K562 (cell line): ENCODE data around the gene IRF2BP1. TPM values are rescaled to one million over a fixed set of nuclear protein-coding genes. Genes with fewer than 3 reads are reported as not detected.

Experiments
- ATAC-seq: fragments of 200-7000 bp; cut with Tn5 transposase; 3 replicates; pipeline ENCODE4 v1.9.1; 2020; ENCODE audit warnings: moderate library complexity
- BruUV-seq: library from RNA; stranded (reverse); fragments of 400-500 nt; replicated peaks from 2 replicates; lab custom pipeline; 2021; lab: Mats Ljungman, UMichigan
- CTCF ChIA-PET: fragments of 300-600 bp; formaldehyde crosslinking; extraction: SDS; loops from one replicate; lab custom pipeline; 2021; ENCODE audit warnings: low intra/inter-chr PET ratio; lab: Yijun Ruan, JAX
- POLR2A ChIA-PET: fragments of 300-600, 350-650 bp; sonication (Branson Sonifier 250); formaldehyde crosslinking; extraction: SDS; loops from one replicate; lab custom pipeline; 2021; ENCODE audit warnings: antibody characterized with exemption, inconsistent platforms; lab: Yijun Ruan, JAX
- DNase-seq, 4 experiments: peaks; one replicate each; pipeline versions ENCODE4 v3.0.0 to v3.0.0-alpha.2; 2011 to 2018; ENCODE audit warnings: low spot score in 3 of 4, mixed read lengths in 3 of 4; ENCODE audit errors: extremely low read depth in 1 of 4
- FAIRE-seq: peaks from 2 replicates; lab custom pipeline; 2011; peaks lifted over from hg19 to GRCh38; lab: Jason Lieb, UNC
- H2AFZ ChIP-seq: 2 replicates; pipeline ENCODE4 v1.6.0; 2011; ENCODE audit warnings: low read depth, low read length, control low read depth, inconsistent platforms
- H3K27ac ChIP-seq: fragments of 200-600 bp; 3 replicates; pipeline ENCODE4 v1.8.0; 2011; ENCODE audit warnings: low read depth, mild to moderate bottlenecking, control low read depth, inconsistent platforms, low read length, moderate library complexity, mixed read lengths; ENCODE audit errors: extremely low read depth
- H3K27me3 ChIP-seq, 2 experiments: fragments of 300-600 bp in 1 of 2; 2 replicates in 1 of 2; 3 replicates in 1 of 2; pipeline versions ENCODE4 v1.6.0 to v1.8.0; 2011; ENCODE audit warnings: inconsistent platforms in 2 of 2, low read length in 2 of 2, mild to moderate bottlenecking in 1 of 2, mixed read lengths in 1 of 2, moderate library complexity in 1 of 2; ENCODE audit not compliant: control insufficient read depth in 2 of 2, insufficient read depth in 2 of 2
- H3K36me3 ChIP-seq: fragments of 300-600 bp; 3 replicates; pipeline ENCODE4 v1.8.0; 2011; ENCODE audit warnings: mild to moderate bottlenecking, low read length, inconsistent platforms; ENCODE audit not compliant: control insufficient read depth, insufficient read depth
- H3K4me1 ChIP-seq, 2 experiments: fragments of 200-600 bp in 1 of 2; replicated peaks in 1 of 2; 2 replicates in 1 of 2; 3 replicates in 1 of 2; pipeline versions ENCODE4 v1.5.1 to v1.8.0; 2011; ENCODE audit warnings: inconsistent platforms in 2 of 2, low read length in 2 of 2, mild to moderate bottlenecking in 1 of 2, mixed read lengths in 1 of 2, moderate library complexity in 1 of 2; ENCODE audit not compliant: control insufficient read depth in 2 of 2, insufficient read depth in 2 of 2
- H3K4me2 ChIP-seq: 2 replicates; pipeline ENCODE4 v1.6.1; 2011; ENCODE audit warnings: low read length, control low read depth, inconsistent platforms, mixed read lengths; ENCODE audit not compliant: insufficient read depth
- H3K4me3 ChIP-seq: fragments of 200-600 bp; sonication (generic), shearing (Covaris generic); 2 replicates; pipeline ENCODE4 v1.5.1; 2016; ENCODE audit warnings: control low read depth, inconsistent platforms
- H3K79me2 ChIP-seq: fragments of 200-600 bp; 3 replicates; pipeline ENCODE4 v1.8.0; 2011; ENCODE audit warnings: low read length, inconsistent platforms; ENCODE audit not compliant: control insufficient read depth, insufficient read depth
- H3K9ac ChIP-seq, 2 experiments: 2 replicates each; pipeline versions ENCODE4 v1.6.0 to v1.6.1; 2011; ENCODE audit warnings: low read depth in 2 of 2, low read length in 2 of 2, control low read depth in 1 of 2, inconsistent platforms in 1 of 2, mild to moderate bottlenecking in 1 of 2, mixed read lengths in 1 of 2; ENCODE audit not compliant: insufficient read depth in 1 of 2
- H3K9me1 ChIP-seq: one replicate; pipeline ENCODE4 v1.6.0; 2011; ENCODE audit warnings: inconsistent platforms, mild to moderate bottlenecking, low read length, moderate library complexity; ENCODE audit not compliant: control insufficient read depth, insufficient read depth
- H3K9me3 ChIP-seq: replicated peaks from 2 replicates; pipeline ENCODE4 v1.5.1; 2011; ENCODE audit warnings: low read depth, low read length, inconsistent platforms; ENCODE audit not compliant: control insufficient read depth, insufficient read depth
- H4K20me1 ChIP-seq: replicated peaks from 2 replicates; pipeline ENCODE4 v1.6.1; 2011; ENCODE audit warnings: low read length, inconsistent platforms, mixed read lengths; ENCODE audit not compliant: control insufficient read depth, insufficient read depth
- FOSL1 ChIP-seq: fragments of 200-800 bp; sonication (Bioruptor generic); conservative IDR thresholded peaks from 2 replicates; pipeline ENCODE4 v1.6.1; 2016; ENCODE audit warnings: missing genetic modification characterization, missing compliant biosample characterization
- FOXA3 ChIP-seq, 2 experiments: fragments of 450-650 bp in 1 of 2; sonication (generic) in 1 of 2; formaldehyde crosslinking; IDR thresholded peaks in 1 of 2; conservative IDR thresholded peaks in 1 of 2; 2 replicates each; pipeline versions ENCODE4 v1.4.0 to v1.8.0; 2020 to 2022; ENCODE audit warnings: mild to moderate bottlenecking in 2 of 2, missing genetic modification reagents in 1 of 2
- ID3 ChIP-seq, 2 experiments: fragments of 250-450 bp in 1 of 2; fragments of 450-650 bp in 1 of 2; sonication (Bioruptor Pico) in 1 of 2; IDR thresholded peaks; 2 replicates each; pipeline versions ENCODE4 v1.6.1 to v1.8.0; 2016 to 2021; ENCODE audit warnings: mild to moderate bottlenecking in 2 of 2, moderate library complexity in 2 of 2, missing compliant biosample characterization in 1 of 2, missing genetic modification characterization in 1 of 2
- KLF10 ChIP-seq: fragments of 250-450 bp; sonication (Bioruptor Pico); IDR thresholded peaks from 2 replicates; pipeline ENCODE4 v1.6.1; 2021; ENCODE audit warnings: matching md5 sums
- NELFE ChIP-seq: IDR thresholded peaks from 2 replicates; pipeline ENCODE4 v1.6.1; 2011; ENCODE audit warnings: mild to moderate bottlenecking; ENCODE audit not compliant: insufficient read depth, insufficient read length
- SMAD4 ChIP-seq: fragments of 250-450 bp; sonication (Bioruptor Pico); conservative IDR thresholded peaks from 2 replicates; pipeline ENCODE4 v1.8.0; 2021; ENCODE audit warnings: inconsistent platforms, mild to moderate bottlenecking, moderate library complexity
- SPI1 ChIP-seq: IDR thresholded peaks from 2 replicates; pipeline ENCODE4 v1.6.1; 2011; ENCODE audit warnings: low read depth, low read length, control low read depth, borderline replicate concordance
- ZBTB33 ChIP-seq: sonication (generic); formaldehyde crosslinking; IDR thresholded peaks from 2 replicates; pipeline ENCODE4 v1.8.1; 2023; ENCODE audit warnings: mild to moderate bottlenecking, missing genetic modification reagents
- ZFP36 ChIP-seq: fragments of 150-350 bp; IDR thresholded peaks from 2 replicates; pipeline ENCODE4 v1.6.1; 2018; ENCODE audit warnings: low read length, low read depth; ENCODE audit not compliant: partially characterized antibody
- WGBS: fragments of 100-300 bp; shearing (Covaris generic); methylation state at CpG from one replicate; pipeline ENCODE4 v1.1.6; 2016; ENCODE audit warnings: low coverage, mixed read lengths; ENCODE audit not compliant: insufficient coverage; ENCODE audit errors: missing lambda C conversion rate; 5-methylcytosine and 5-hydroxymethylcytosine counted together
- in situ Hi-C: fragments of 300-500 bp; cut with MboI; formaldehyde crosslinking; loops from 4 replicates; pipeline ENCODE4 v1.15.0; 2018; ENCODE audit warnings: inconsistent platforms, mixed read lengths
- intact Hi-C: fragments of 100-400 bp; cut with micrococcal nuclease; formaldehyde crosslinking; loops from 2 replicates; pipeline ENCODE4 v1.14.2; 2022
- polyA plus RNA-seq, 8 experiments: library from polyadenylated mRNA; depleted of rRNA in 4 of 8; stranded (reverse) in 5 of 8; unstranded in 3 of 8; fragments of >200 nt; fragmentation: Nextera tagmentation in 2 of 8; fragmentation: Illumina TruSeq in 1 of 8; extraction: Ambion mirVana in 2 of 8; extraction: Trizol in 1 of 8; gene quantifications; 2 replicates each; pipeline versions ENCODE4 v1.2.1 to v1.2.3, GENCODE V29; 2011 to 2014; ENCODE audit warnings: inconsistent platforms in 1 of 8, missing spikeins in 1 of 8
- total RNA-seq, 7 experiments: library from RNA; depleted of rRNA in 6 of 7; stranded (reverse); fragments of >200 nt in 6 of 7; fragmentation: Illumina TruSeq in 2 of 7; extraction: Trizol in 2 of 7; gene quantifications; 2 replicates each; pipeline versions ENCODE4 v1.2.1 to v1.2.3, GENCODE V29; 2011 to 2021; ENCODE audit warnings: low replicate concordance in 1 of 7
- TF ChIP-seq, protein P1 (sequence below): fragments of 250-450 bp; sonication (Bioruptor Pico); IDR thresholded peaks from 2 replicates; pipeline ENCODE4 v1.4.0; 2020; ENCODE audit warnings: mild to moderate bottlenecking, moderate library complexity

IRF2BP1 gene
- total and polyA plus RNA-seq, 9 of the 15 experiments (the other 6 are each of a cell fraction or from before 2014, with no cell fraction given), result 0.61 to 35.9 (median 3.5) TPM

GRCh38 chr19:45890877-45891276 lies 4.9 kb upstream of the IRF2BP1 start:
- no peaks in the 10 kb centered on the region for H3K27me3 ChIP-seq
- no TSS peak for BruUV-seq
- no peak overlapping the region for H3K4me2 ChIP-seq
- H3K36me3 ChIP-seq, result peaks cover 5% of the 10 kb centered on the region; the same call in 1 of the 3 replicates
- H2AFZ ChIP-seq, result no peak overlapping the region
- H3K27ac ChIP-seq, result no peak overlapping the region
- H3K9me1 ChIP-seq, result no peaks in the 10 kb centered on the region
- TF ChIP-seq, protein P1, sequence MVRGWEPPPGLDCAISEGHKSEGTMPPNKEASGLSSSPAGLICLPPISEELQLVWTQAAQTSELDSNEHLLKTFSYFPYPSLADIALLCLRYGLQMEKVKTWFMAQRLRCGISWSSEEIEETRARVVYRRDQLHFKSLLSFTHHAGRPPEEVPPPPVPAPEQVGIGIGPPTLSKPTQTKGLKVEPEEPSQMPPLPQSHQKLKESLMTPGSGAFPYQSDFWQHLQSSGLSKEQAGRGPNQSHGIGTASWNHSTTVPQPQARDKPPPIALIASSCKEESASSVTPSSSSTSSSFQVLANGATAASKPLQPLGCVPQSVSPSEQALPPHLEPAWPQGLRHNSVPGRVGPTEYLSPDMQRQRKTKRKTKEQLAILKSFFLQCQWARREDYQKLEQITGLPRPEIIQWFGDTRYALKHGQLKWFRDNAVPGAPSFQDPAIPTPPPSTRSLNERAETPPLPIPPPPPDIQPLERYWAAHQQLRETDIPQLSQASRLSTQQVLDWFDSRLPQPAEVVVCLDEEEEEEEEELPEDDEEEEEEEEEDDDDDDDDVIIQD (CRISPR knock-in tag), result no peak
- TF ChIP-seq FOSL1, result no peak
- no peak for TF ChIP-seq KLF10
- TF ChIP-seq ZBTB33 (CRISPR knock-in tag), result no peak
- no peak for TF ChIP-seq ID3 (CRISPR knock-in tag; IDR thresholded peaks at IDR 0.05)
- no peak for TF ChIP-seq ID3 (tag; IDR thresholded peaks at IDR 0.05)
- TF ChIP-seq NELFE, result no peak
- TF ChIP-seq SPI1, result no peak
- no peak for TF ChIP-seq SMAD4
- no peak for TF ChIP-seq ZFP36
- TF ChIP-seq FOXA3 (CRISPR knock-in tag; conservative IDR thresholded peaks at IDR 0.05 in 1 of 2, IDR thresholded peaks at IDR 0.05 in 1 of 2), result no peak
- no peak for FAIRE-seq
- no peaks in the 10 kb centered on the region; the same call in 2 of the 3 replicates for H3K79me2 ChIP-seq
- POLR2A ChIA-PET, result interaction anchor here (0.8 kb wide), 1 partner anchor 10 kb away, joined by 3 read pairs; no protein-coding TSS in a partner anchor
- in situ Hi-C loops, result no loop called here
- DNase-seq, result no peak
- no peak overlapping the region for H3K9ac ChIP-seq
- intact Hi-C loops, result no loop called here
- no peak for ATAC-seq
- no peak overlapping the region for H3K4me3 ChIP-seq
- no peaks in the 10 kb centered on the region for H4K20me1 ChIP-seq
- no peaks in the 10 kb centered on the region for H3K9me3 ChIP-seq
- CTCF ChIA-PET, result no interaction called here
- peaks cover 15 to 23% of the 10 kb centered on the region in 2 experiments; a peak in 4 of 5 replicates for H3K4me1 ChIP-seq
- WGBS, result 100% methylated on average over 5 of the region's 17 CpGs
